HUES48 (cell line): ENCODE results near the gene FLCN.
A peak's percentile ranks its signal among the peaks of the same experiment; 100 is the strongest.
"Not testable (repeated sequence)": the region's sequence is repeated elsewhere in the genome, so short reads cannot be mapped to it uniquely, and the experiment has no call there.

Experiments
- H3K27ac ChIP-seq: one replicate; pipeline ENCODE4 v1.7.0; 2013; ENCODE audit warnings: low read depth, low read length, inconsistent platforms
- H3K27me3 ChIP-seq: 2 replicates; pipeline ENCODE4 v1.6.1; 2013; ENCODE audit warnings: mild to moderate bottlenecking, low read length; ENCODE audit not compliant: control insufficient read depth, insufficient read depth
- H3K36me3 ChIP-seq: 2 replicates; pipeline ENCODE4 v1.6.1; 2013; ENCODE audit warnings: low read length; ENCODE audit not compliant: control insufficient read depth, insufficient read depth
- H3K4me1 ChIP-seq: 2 replicates; pipeline ENCODE4 v1.6.1; 2013; ENCODE audit warnings: mild to moderate bottlenecking, low read length; ENCODE audit not compliant: control insufficient read depth, insufficient read depth
- H3K4me3 ChIP-seq: 2 replicates; pipeline ENCODE4 v1.5.1; 2013; ENCODE audit warnings: mild to moderate bottlenecking, low read depth, low read length
- H3K9ac ChIP-seq: 2 replicates; pipeline ENCODE4 v1.6.1; 2013; ENCODE audit warnings: mild to moderate bottlenecking, low read depth, low read length, moderate library complexity
- H3K9me3 ChIP-seq: 2 replicates; pipeline ENCODE4 v1.6.1; 2013; ENCODE audit warnings: low read length; ENCODE audit not compliant: control insufficient read depth, insufficient read depth

FLCN gene

GRCh38 chr17:17237026-17237799 lies at the start of gene FLCN:
Gene FLCN (minus strand): TSS chr17:17237168. CDS start chr17:17228137, 9,031 bp downstream.
- Histone ChIP-seq H3K27me3 (no peaks in the 10 kb centered on the region), H3K9me3 (no peaks in the 10 kb centered on the region), H3K4me1 (peaks cover 6% of the 10 kb centered on the region; the same call in 1 of the 2 replicates), H3K4me3 (peak within 1 kb of the TSS; percentile 95), H3K36me3 (peaks cover 9% of the 10 kb centered on the region; the same call in 1 of the 2 replicates), H3K9ac (peak within 1 kb of the TSS; percentile 99), H3K27ac (peak within 1 kb of the TSS; percentile 96)

GRCh38 chr17:17285951-17286350 lies 49.0 kb upstream of the FLCN start:
- H3K27ac ChIP-seq, result no peak overlapping the region
- no peak overlapping the region for H3K4me3 ChIP-seq
- H3K27me3 ChIP-seq, result no peaks in the 10 kb centered on the region
- no peak overlapping the region for H3K9ac ChIP-seq
- H3K4me1 ChIP-seq, result peaks cover 6% of the 10 kb centered on the region
- no peaks in the 10 kb centered on the region for H3K36me3 ChIP-seq
- no peaks in the 10 kb centered on the region for H3K9me3 ChIP-seq

- Histone ChIP-seq H3K27me3 (no peaks in the 10 kb centered on the region), H3K4me1 (peaks cover 14% of the 10 kb centered on the region), H3K9ac (peak within 1 kb of the TSS; percentile 97), H3K4me3 (peak within 1 kb of the TSS; percentile 91), H3K36me3 (peaks cover 4% of the 10 kb centered on the region; the same call in 1 of the 2 replicates), H3K27ac (peak within 1 kb of the TSS; percentile 99), H3K9me3 (no peaks in the 10 kb centered on the region)
Measured at GRCh38 chr17:17280613-17281549, 43.9 kb upstream of the FLCN start, which contains the start of gene COPS3. Gene COPS3 (minus strand): TSS chr17:17281246. CDS start chr17:17281186, 60 bp downstream.

GRCh38 chr17:17279316-17279715 lies 42.3 kb upstream of the FLCN start:
- Histone ChIP-seq H3K9ac (no peak overlapping the region), H3K9me3 (no peaks in the 10 kb centered on the region), H3K36me3 (peaks cover 15% of the 10 kb centered on the region; the same call in 1 of the 2 replicates), H3K27me3 (no peaks in the 10 kb centered on the region), H3K4me3 (peak overlapping the region; percentile 91), H3K27ac (no peak overlapping the region), H3K4me1 (peaks cover 14% of the 10 kb centered on the region)

GRCh38 chr17:17277431-17277830 lies 40.5 kb upstream of the FLCN start:
- H3K9ac ChIP-seq, H3K27ac ChIP-seq, H3K27me3 ChIP-seq, H3K9me3 ChIP-seq, H3K4me3 ChIP-seq: not testable (repeated sequence)
- Histone ChIP-seq H3K4me1 (peaks cover 14% of the 10 kb centered on the region), H3K36me3 (peaks cover 34% of the 10 kb centered on the region)

- H3K36me3 ChIP-seq, result peaks cover 40% of the 10 kb centered on the region
- no peak overlapping the region for H3K9ac ChIP-seq
- H3K4me1 ChIP-seq, result peaks cover 8% of the 10 kb centered on the region
- no peak overlapping the region for H3K27ac ChIP-seq
- no peak overlapping the region for H3K4me3 ChIP-seq
- no peaks in the 10 kb centered on the region for H3K27me3 ChIP-seq
- no peaks in the 10 kb centered on the region for H3K9me3 ChIP-seq
Measured at GRCh38 chr17:17275971-17276370, 39.0 kb upstream of the FLCN start.

GRCh38 chr17:17269926-17270773 lies 33.2 kb upstream of the FLCN start:
- Histone ChIP-seq H3K36me3 (peaks cover 78% of the 10 kb centered on the region), H3K4me1 (no peaks in the 10 kb centered on the region), H3K27me3 (no peaks in the 10 kb centered on the region), H3K27ac (no peak overlapping the region), H3K4me3 (no peak overlapping the region), H3K9me3 (no peaks in the 10 kb centered on the region), H3K9ac (no peak overlapping the region)

- Histone ChIP-seq H3K36me3 (peaks cover 76% of the 10 kb centered on the region), H3K4me1 (no peaks in the 10 kb centered on the region), H3K4me3 (no peak overlapping the region), H3K27me3 (no peaks in the 10 kb centered on the region), H3K9me3 (no peaks in the 10 kb centered on the region), H3K27ac (no peak overlapping the region), H3K9ac (no peak overlapping the region)
Measured at GRCh38 chr17:17264430-17264829, 27.5 kb upstream of the FLCN start.

GRCh38 chr17:17258998-17259397 lies 22.0 kb upstream of the FLCN start:
- Histone ChIP-seq H3K4me1 (no peaks in the 10 kb centered on the region), H3K9ac (no peak overlapping the region), H3K9me3 (no peaks in the 10 kb centered on the region), H3K27me3 (no peaks in the 10 kb centered on the region), H3K4me3 (no peak overlapping the region), H3K36me3 (peaks cover 76% of the 10 kb centered on the region), H3K27ac (no peak overlapping the region)

GRCh38 chr17:17258011-17258410 lies 21.0 kb upstream of the FLCN start:
- Histone ChIP-seq H3K4me1 (no peaks in the 10 kb centered on the region), H3K9ac (no peak overlapping the region), H3K27me3 (no peaks in the 10 kb centered on the region), H3K27ac (no peak overlapping the region), H3K36me3 (peaks cover 82% of the 10 kb centered on the region), H3K4me3 (no peak overlapping the region), H3K9me3 (no peaks in the 10 kb centered on the region)
